Skeletal muscle cell (primary cell): ENCODE measurements around the gene TMSB15A.
A peak's percentile ranks its signal among the peaks of the same experiment; 100 is the strongest.
"Not testable (repeated sequence)": the region's sequence is repeated elsewhere in the genome, so short reads cannot be mapped to it uniquely, and the experiment has no call there.

Source experiments
- DNase-seq: peaks from one replicate; pipeline ENCODE4 v3.0.0-alpha.2; 2010; ENCODE audit warnings: low read depth
- H3K4me3 ChIP-seq: 2 replicates; pipeline ENCODE4 v1.5.1; 2011; ENCODE audit warnings: low read depth, mild to moderate bottlenecking, control low read depth, low read length, moderate library complexity

The TMSB15A gene

DNA sequence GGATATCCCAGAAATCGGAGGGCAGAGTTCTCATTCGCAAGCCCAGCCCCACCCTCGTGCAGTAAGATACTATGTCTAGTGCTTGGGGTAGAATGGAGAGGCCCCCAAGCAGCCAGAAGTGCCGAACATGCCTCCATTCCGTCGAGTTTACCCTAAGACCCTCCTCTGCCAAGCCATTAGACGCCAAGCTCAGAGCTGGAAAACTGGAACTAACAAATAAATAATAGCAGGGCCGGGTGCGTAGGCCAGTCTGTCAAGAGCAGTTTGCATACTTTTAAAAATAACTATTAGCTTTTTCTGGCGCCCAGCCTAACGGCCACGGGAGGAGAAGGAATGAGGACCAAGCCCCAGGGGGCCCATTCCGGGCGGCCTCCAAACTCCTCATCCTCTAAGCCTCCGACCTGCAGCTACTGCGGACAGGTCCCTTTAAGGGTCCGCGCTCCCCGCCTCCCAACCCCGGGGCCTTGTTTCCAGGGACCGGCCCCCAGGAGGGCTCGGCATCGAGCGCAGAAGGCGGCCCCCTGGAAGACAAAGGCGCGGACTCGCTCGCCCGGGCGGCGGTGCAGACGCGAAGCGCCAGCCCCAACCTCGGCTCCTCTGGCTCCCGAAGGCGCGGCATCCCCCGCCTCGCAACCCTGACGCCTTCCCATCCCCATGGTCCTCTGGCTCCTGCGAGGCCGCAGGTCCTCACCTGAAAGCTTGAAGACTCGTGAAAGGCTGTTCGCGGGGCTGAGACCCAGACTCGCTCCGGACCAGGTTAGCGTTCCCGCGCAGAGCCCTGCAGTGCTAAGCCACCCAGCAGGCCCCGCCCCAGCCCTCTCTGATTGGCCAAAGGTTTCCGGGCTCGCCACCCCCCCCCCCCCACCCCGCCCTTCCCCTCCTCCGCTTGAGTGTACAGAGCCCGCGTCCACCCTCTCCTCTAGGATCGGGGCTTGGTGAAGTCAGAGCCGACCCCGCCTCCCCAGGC lies at the start of gene TMSB15A:
TMSB15A (minus strand) TSS at position 765 of the 967 bp plus-strand sequence.
- peak within 1 kb of the TSS; percentile 54 for H3K4me3 ChIP-seq
- peak; percentile 8 for DNase-seq

DNA sequence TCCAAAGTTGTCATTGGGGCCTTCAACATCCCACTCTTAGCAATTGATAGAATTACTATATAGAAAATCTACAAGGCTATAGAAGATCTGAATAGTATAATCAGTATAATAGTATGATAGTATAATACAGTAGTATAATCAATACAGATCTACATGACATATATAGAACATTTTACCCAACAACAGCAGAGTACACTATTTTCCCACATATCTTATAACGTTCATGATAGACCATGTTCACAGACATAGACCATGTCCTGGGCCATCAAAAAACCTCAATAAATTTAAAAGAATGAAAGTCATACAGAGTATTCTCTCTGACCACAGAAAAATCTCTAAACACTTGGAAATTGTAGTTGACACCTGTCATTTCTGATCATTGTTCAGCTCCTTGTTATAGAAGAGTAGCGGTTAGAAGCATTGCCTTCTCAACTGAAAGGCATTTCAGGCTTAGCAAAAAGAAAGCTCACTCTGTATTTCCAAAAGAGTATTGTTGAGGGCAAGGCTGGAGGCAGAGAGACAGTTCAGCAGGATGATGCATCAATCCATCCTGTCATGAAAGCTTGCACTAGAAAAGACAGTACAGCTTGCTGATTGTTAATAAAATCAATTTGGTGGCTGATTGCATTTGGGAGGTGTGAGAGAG lies 44.0 kb upstream of the TMSB15A start:
- no peak for DNase-seq
- H3K4me3 ChIP-seq: no peak overlapping the region

DNA sequence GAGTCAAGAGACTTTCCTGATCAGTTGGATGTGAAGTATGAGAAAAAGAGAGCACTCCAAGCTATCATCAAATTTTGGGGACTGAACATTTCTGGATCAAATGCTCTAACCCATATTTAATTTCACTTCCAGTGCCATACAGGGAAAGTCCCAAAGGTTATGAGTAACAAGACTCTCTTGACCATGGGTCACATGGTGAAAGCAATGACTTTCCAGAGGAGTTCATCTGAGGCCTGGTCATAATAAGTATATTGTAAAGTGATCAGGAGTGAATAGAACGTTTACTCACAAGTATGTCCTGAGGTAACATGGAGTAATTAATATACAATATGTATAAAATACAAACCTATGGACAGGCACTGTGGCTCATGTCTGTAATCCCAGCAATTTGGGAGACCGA lies 42.1 kb upstream of the TMSB15A start:
- DNase-seq: no peak
- no peak overlapping the region for H3K4me3 ChIP-seq

DNA sequence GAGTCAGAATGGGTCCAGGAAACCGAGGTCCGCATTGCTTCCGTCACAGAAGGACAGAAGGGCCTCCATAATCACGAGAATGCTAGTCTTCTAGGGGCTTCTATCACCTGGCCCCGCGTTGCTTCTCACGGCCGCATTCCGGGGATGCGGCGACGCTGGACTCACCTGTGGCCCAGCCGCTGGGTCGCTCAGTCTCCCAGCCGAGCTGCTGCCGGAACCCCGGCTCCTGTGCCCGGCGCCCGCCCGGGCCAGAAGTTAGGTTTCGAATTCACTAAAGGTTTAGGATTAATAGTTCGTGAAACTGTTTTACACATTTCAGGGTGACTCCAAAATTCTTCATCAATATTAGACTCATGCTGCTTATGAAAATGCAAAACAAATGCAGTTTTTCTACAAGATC lies 31.7 kb upstream of the TMSB15A start:
- DNase-seq: no peak

DNA sequence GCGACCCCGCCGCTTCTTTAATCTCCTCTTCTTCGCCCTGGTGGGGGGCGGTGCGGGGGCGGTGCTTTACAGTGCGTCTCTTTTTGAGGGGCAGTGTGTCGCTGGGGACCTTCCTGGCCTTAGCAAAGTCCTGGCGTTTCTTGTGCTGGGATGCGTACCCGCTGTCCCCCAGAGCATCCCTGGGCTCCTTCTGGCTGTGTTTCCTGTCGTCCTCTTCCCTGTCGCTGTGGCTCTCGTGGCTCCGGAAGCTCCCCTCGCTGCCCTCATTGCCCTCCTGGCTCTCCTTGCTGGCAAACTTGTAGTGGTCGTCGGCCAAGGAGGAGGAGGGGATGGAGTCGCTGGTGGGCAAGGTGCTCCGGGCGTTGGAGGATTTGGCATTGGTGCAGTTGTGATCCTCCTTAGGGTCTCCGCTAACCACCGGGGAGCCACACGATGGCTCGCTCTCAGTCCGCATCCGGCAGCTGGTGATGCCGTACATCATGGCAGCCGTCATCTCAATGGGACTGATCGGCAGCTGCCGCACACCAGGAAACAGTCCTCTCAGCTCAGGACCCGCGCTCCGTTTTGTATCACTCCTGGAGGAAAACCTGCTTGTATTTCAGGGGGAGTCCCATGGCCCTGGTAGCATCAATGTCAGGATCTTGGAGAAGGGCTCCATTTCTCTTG lies 30.4 kb upstream of the TMSB15A start:
- DNase-seq: no peak
- peak overlapping the region; percentile 41 for H3K4me3 ChIP-seq

More for the DNA sequence above, 31.7 kb upstream of the TMSB15A start:
- H3K4me3 ChIP-seq: no peak overlapping the region

DNA sequence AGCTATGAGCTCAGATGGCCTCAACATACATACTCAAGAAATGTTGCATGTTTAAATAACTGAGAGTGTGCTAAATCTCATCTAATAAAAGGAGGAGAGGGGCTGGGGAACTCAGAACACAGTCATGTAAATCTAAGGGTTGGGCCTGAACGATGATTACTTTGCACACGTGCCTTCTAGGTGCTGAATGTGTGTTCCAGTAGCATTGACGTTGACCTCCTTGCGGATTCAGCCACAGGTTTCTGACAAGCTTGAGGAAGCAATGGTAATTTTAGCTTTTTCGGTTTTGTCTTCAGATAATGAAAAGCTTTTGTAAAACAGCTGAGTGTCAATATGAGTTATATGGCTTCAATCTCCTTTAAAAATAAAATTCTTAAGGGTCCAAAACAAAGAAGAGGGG lies 29.6 kb upstream of the TMSB15A start:
- not testable (repeated sequence) for H3K4me3 ChIP-seq, DNase-seq

DNA sequence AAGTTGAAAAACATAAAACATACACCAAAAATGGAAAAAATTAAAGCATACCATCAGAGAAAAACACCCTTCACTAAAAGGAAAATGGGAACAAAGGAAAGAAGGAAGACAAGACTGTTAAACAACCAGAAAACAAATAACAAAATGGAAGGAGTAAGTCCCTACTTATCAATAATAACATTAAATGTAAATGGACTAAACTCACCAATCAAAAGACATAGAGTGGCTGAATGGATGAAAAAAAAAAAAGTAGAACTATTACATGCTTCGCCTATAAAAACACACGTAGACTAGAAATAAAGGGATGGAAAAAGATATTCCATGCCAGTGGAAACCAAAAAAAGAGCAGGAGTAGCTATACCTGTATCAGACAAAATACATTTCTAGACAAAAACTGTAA lies 19.4 kb upstream of the TMSB15A start:
- no peak overlapping the region for H3K4me3 ChIP-seq
- no peak for DNase-seq

DNA sequence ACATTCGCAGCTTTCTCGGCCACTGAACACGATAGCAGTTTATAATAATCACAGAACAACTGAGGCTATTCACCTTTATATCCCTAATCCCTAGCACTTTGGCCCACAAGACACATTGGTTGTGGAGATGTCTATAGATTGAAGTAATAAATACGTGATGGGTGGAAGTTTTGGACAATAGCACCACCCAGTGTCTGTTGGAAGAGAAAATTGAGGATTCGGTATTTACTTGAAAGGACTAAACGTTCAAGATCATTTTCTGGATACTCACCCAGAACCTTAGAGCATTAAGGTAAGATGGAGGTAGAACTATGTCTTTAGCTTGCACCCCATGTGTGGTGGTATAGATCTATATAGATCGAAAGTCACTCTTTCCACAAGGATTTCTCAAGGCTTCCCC lies 787 bp upstream of the TMSB15A start:
- no peak overlapping the region for H3K4me3 ChIP-seq
- no peak for DNase-seq

DNA sequence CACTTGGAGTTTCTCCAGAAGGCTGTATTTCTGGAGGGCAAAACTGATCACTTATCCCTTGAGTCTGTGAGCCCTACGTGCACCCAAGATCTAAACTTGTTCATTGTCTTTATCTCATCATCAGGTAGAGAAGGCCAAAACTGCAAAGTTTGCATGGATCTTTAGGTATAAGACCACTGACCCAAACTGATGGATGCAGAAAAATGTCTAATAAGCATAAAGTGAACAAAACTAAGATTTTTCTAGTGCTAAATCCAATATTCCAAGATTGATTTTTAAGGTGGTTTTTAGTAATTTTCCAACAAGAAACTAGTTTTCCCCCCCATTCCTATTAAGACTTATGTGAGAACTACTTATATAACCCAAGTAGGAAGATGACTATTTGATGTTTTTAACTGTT lies 2.0 kb downstream of the TMSB15A start:
- DNase-seq: no peak
- H3K4me3 ChIP-seq: no peak overlapping the region

DNA sequence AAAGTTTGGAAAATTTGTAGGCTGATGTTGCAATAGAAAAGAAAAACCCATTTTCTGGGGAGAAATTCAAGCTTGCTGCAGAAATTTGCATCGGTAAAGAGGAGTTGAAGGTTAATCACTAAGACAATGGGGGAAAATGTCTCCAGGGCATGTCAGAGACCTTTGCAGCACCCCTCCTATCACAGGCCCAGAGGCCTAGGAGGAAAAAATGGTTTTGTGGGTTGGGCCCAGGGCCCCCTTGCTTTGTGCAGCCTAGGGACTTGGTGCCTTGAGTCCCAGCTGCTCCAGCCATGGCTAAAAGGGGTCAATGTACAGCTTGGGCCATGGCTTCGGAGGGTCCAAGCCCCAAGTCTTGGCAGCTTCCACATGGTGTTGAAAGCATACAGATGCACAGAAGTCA lies 17.8 kb downstream of the TMSB15A start:
- no peak overlapping the region for H3K4me3 ChIP-seq
- no peak for DNase-seq

DNA sequence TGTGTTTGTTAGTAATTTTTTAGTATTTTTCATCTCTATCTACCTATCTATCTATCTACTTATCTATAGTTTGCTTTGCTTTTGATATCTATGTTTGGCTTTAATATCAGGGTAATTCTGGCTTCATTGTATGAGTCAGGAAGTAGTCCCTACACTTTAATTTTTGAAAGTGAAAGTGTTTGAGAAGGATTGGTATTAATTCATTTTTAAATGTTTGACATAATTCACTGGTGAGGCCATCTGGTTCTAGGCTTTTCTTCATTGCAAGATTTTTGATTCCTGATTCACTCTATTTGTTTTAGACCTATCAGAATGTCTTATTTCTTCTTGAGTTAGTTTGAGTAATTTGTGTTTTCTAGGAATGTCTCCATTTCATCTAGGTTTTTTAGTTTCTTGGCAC lies 24.8 kb downstream of the TMSB15A start:
- DNase-seq: no peak
- H3K4me3 ChIP-seq: no peak overlapping the region

DNA sequence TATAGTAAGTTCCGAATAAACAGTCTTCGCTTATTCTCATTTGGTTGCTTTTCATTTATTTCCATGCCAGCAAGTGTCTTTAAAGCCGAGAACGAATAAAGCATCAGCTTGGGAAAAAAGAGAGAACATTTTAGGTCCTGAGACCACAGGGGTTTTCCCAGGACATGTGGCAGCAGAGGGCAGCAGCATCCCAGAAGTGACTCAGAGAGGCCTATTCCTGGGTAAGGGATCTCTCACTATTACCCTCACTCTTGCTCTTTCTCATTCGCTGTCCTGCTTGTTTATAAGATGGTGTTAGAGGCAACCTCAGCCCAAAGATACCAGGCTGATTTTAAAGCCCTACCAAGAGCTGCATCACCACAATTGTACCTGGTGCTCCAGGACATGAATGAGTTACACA lies 37.8 kb downstream of the TMSB15A start:
- not testable (repeated sequence) for H3K4me3 ChIP-seq, DNase-seq

DNA sequence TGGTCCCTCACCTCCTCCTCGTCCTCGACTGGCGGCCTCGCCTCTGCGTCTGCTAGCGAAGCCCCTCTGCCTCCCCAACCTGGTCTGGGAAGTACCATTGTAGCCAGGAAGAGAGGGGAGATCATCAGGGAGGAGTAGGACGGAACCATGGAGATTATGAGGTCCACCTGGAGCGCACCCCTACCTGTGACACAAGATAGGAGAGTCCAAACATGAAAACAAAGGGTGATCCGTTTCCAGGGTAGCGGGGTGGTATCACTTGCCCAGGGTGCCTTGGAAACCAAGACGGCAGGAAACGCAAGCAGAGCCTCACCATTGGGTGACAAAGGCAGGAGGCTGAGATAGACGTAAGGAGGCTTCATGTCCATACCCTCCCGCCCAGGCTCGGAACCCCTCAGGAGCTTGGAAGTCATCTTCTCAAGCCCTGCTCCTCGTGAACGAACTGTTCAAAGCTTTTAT lies 44.7 kb downstream of the TMSB15A start, which contains the start of gene TCP11X2:
TCP11X2 (minus strand) TSS at position 51 of the 459 bp plus-strand sequence.
- not testable (repeated sequence) for DNase-seq, H3K4me3 ChIP-seq

DNA sequence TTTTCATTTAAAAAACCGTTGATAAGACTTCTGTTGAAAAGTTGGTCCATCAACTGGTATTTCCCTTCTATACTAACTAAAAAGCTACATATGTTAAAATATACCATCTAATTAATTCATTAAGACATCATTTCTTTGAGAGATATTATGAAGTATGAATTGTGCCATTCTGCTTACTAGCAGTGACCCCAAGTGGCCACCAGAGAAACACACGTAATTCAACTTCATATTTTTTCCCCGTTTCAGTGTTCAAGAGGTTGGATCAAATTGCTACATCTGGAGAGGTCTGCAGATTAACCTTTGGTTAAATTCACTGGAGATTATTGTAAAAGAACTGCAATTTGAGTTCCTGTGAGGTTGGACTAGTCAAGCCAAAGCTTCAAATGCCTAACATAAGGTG lies 46.3 kb downstream of the TMSB15A start:
- DNase-seq, H3K4me3 ChIP-seq: not testable (repeated sequence)
